Ammon's horn (tissue), 1 donor: Measurements from ENCODE around the gene LMAN2L.

Experiments
- DNase-seq: peaks from one replicate; pipeline ENCODE4 v3.0.0-alpha.2; 2016; ENCODE audit warnings: low spot score

Gene LMAN2L

GRCh38 chr2:96703021-96703751 is 36.7 kb downstream of the LMAN2L start:
- DNase-seq, result no peak

- DNase-seq, result no peak
Measured at GRCh38 chr2:96702098-96702785, 37.6 kb downstream of the LMAN2L start.

DNA sequence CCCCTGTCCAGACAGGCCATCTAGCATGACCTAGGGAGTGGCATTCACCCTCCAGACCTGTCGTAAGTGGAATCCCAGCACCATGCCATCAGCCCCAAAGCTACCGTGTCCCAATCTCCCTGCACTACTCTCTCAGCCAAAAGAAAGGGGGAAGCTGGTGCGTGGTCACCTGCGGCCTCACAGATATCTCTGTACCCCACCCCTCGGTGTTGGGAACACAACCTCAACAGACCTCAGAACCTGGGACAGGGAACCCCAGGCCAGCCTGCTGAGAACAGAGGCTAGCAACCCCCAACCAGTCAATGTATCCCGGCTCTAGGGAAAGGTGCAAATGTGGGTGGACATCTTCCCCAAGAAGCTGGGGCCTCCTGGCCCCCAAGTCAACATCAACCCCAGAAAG is 38.2 kb downstream of the LMAN2L start:
- no peak for DNase-seq

DNA sequence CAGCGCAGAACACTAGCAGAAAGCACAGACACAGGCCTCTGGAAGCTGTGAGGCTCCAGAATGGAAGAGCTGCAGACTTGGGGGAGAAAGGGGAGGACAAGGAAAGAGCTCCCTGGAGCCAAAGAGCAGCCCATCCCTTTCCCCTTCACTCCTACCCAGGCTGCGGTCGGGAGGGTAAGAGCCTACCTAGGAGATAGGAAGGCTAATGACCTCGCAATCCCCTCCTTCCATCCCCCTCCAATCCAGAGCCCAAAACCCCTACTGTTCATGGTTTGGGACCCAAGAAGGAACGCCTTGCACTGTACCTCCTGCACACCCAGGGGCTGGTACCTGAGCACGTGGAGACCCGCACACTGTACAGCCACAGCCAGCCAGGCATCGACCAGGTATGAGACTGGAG is 39.8 kb downstream of the LMAN2L start:
- no peak for DNase-seq

DNA sequence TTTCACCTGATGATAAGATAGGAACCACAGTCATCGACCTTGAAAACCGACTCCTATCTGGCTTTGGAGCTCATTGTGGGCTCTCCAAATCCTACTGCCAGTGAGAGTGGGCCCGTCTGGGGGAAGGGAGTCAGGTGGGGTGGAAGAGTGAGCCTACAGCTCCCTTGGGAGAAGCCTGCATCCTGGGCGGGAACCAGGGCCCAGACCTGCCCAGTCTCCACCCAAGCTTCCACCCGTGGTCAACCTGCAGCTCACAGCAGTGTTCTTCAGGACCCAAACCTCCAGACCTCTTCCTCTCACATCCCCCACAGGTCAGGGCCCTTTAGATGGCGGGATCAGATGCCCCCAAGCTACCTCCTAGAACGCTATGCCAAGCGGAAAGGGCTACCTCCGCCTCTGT is 40.2 kb downstream of the LMAN2L start:
- no peak for DNase-seq

GRCh38 chr2:96699021-96699420 is 40.8 kb downstream of the LMAN2L start:
- DNase-seq, result no peak

- DNase-seq, result no peak
Measured at GRCh38 chr2:96698221-96698861, 41.5 kb downstream of the LMAN2L start.

DNA sequence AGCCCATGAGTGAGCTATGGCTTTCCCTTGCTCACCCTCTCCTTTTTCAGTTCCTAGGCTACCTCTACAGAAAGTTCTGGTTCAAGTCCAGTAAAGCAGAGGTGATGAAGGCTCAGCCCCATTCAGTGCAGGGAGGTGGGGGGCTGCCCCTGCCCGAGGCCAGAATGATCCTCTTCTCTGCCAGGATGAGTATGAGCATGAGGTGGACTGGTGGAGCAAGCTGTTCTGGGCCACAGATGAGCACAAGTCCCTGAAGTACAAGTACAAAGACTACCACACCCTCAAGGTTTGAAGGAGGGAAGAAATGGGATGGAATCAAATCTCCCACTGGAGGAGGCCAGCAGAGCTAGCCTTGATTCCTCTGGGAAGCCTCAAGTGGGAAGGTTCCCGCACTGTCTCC is 42.4 kb downstream of the LMAN2L start:
- DNase-seq, result no peak

- no peak for DNase-seq
Measured at GRCh38 chr2:96695602-96696001, 44.3 kb downstream of the LMAN2L start.

GRCh38 chr2:96694816-96695455 is 44.9 kb downstream of the LMAN2L start:
- no peak for DNase-seq

GRCh38 chr2:96694279-96694678 is 45.6 kb downstream of the LMAN2L start:
- no peak for DNase-seq

DNA sequence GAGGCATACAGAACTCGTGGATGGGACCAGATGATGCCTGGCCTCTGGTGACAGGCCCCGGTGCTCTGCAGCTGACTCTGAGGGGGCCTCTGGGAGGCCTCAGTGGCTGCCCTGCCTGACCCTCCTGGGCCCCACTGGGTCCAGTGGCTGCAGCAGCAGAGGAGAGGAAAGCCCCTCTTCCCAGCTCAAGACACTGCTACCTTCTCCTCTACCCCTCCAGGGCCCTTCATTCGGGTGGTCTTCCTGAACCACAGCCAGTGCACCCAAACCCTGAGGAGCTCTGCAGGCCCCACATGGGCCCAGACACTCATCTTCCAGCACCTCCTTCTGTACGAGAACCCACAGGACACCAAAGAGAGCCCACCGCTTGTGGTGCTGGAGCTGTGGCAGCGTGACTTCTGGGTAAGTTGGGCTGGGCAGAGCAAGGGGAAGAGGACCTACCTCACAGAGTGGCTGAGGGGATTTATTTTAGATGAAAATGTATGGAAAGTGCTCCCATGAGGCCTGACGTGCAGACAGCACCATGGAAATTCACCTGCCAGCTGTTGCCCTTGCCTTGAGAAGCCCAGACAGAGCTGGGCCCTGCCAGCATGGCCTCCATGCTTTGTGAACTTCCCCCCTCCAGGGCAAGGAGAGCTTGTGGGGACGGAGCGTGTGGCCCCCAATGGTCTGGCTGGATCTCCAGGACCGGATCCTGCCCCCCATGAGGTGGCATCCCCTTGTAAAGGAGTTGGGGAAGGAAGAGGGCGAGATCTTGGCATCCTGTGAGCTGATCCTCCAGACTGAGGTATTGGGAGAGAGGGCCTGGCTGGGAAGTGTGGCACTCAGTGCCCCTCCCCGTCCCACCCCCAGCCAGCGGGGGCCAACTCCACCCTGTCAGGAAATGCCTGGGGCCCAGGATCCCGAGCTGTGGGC is 46.3 kb downstream of the LMAN2L start:
- DNase-seq, result no peak

DNA sequence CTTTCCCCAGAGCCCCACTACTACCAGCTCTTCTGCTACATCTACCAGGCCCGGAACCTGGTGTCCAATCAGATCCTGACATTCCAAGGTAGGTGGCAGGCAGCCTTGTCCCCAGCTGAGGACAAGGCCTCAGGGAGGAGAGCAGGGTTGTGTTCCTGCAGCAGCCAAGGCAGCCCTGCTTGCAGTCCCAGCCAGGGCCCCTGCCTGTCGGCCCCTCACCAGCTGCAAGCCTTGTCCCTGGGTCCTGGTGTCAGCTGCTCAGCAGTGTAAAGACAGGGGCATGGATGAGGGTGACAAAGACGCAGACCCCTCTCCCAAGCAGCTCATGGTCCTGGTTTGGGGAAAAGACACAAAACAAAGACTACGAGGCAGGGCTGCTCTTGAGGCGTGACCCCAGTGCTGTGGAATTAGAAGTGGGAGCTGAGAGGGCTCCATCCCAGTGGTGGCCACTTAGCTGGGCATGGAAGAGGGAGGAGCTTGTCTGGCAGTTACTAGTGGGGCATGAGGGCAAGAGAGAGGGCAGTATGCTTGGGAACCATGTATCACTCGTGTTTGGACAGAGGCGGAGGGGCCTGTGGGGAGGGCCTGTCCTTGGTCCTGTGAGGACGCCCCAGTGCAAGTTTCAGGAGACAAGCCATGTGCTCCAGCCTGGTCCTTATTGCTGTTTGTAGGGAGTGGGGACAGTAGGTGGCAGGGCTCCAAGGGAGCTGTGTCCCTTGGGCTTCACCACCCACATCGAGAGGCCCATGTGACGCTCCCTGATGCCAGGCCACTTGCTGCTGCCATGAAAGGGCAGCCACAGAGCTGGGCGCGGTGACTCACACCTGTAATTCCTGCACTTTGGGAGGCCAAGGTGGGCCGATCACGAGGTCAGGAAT is 47.5 kb downstream of the LMAN2L start:
- DNase-seq, result no peak

- no peak for DNase-seq
Measured at GRCh38 chr2:96691022-96691612, 48.7 kb downstream of the LMAN2L start.

DNA sequence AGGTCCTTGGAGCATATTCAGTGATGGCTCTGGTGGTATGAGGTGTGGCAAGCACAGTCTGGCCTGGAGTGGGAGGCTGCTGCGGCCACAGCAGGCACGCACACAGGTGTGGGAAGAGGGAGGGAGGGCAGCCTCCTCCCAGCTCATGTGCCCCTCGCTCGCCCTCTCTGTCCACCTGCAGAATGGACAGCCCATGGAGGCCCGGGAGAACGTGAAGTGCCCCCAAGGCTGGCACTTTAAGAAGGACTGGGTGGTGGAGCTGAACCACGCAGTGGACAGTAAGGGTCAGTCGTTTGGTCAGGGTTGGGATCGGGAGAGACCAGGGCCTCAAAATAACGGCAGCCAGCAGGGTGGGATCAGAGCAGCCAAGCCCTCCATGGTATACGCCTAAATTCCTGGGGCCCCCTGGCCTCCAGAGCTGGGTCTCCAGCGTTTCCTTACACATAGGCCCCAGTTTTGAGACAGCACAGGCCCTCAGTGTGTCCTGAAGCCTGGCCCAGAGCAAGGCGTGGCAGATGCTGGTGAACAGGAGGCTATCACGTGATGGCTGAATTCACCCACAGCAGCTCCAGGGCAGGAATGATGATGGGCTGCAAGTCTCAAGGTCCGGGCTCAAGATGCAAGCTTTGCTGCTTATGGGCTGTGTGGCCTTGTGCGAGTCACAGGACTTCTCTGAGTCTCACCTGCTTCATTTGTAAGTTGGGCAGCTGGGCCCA is 49.4 kb downstream of the LMAN2L start:
- DNase-seq, result no peak

GRCh38 chr2:96689431-96689991 is 50.4 kb downstream of the LMAN2L start:
- DNase-seq, result no peak

DNA sequence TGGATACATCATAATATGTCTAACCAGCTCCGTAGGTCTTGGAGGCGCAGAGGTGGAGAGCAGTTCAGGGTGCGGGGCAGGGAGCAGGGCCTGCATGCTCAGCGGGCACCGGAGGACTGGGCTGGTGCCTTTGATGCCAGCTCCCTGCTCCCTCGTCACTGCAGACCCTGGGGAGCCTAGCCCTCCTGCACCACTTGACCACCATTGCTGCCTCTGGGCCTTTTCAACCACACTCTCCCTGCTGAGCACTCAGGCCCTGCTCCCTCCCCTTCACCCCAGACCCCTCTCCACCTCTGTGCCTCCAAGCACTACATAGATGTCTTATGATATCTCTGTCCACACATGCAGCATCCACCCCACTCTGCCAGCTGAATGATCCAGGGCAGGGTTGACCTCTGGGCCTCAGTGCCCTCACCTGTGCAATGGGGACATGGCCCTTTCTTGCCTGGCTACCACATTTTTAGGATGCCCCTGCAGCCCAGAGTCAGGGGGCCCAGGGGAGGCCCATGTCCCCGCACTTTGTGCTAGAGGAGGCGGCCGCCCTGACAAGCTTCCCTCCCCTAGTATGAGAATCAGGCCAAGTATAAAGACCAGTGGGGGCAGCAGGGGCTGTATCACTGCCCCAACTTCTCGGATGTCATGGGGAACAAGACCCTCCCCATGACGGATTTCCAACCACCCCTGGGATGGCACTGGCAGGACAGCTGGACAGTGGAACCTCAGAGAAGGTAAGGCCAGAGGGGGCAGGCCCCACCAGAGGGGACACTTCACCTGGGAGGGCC is 51.0 kb downstream of the LMAN2L start:
- no peak for DNase-seq
